Stimulated activated CD8-positive, alpha-beta memory T cell treated with anti-CD3 and anti-CD28 coated beads, Interleukin-7, amount 100 ng/mL, for 24 hours (primary cell): ENCODE results near the gene RNF208.

Source experiments
- DNase-seq: peaks from one replicate; pipeline ENCODE4 v3.0.0-alpha.2; 2020; ENCODE audit warnings: low read depth

Gene RNF208

DNA sequence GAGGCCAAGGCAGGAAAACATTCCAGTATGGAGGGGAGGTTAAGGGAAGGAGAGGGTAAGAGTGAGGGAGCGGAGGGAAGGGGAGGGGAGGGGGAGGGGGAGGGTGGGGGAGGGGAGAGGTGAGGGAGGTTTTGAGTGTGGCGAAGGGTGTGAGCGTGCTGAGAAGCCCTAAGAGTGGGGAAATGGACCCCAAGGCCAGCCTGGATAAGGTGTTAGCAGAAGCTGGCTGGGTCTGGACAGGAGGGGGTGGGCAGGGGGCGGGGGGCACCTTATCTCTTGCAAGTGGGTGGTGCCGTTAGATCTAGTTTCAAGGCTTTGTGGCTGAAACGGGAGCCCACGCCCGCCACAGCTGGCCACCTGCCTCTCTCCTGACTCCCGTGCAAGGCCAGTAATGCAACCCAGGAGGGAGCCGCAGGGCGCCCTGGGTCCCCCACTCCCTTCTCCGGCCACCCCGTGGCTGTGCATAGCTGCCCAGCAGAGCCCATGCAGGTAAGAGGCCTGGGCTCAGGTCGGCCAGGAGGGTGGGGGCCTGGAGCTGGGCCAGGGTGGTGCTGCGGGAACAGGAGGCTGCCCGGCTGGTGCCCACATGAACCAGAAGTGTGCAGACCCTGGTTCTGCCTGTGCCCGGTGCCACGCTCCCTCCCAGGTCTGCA lies 5.9 kb upstream of the RNF208 start:
- DNase-seq: no peak

DNA sequence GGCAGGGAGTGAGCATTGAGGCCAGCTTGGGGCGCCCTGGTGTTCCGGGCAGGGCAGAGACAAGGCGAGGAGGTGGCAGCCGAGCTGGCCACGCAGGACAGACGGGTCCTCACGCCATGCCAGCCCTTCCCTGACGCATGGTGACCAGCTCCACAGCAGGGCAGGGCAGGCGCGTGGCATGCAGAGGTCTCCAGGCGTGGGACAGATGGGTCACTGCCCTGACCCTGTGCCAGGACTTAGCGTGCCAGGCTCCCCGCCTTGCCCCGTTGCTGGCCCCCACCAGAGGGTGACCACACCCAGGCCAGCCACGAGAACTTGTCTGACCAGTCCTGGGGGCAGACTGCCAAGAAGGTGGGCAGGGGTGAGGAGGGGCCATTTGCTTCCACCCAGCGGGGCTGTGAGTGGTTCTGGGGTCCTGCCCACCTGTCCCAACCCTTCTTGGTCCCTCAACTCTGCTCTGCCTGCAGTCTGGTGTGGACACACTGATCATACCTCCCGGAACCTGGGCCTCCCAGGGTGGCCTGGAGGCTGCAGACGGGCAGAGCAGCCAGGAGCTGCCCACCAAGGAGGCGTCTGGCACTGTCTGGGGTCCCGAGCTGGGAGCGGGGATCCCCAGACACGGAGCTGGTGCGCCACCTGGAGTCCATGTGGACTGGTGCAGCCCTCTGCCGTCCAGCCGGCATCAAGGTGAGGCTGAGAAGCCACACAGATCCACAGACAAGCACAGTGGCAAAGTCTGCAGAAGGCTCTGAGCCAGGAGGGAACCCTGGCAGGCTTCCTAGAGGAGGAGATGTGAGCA lies 5.2 kb upstream of the RNF208 start, which contains the start of gene RNF224:
Gene RNF224, plus strand, starts transcription at position 449 of the 799 bp plus-strand sequence. CDS start 834 bp downstream, outside the sequence.
- DNase-seq: peak; percentile 67

DNA sequence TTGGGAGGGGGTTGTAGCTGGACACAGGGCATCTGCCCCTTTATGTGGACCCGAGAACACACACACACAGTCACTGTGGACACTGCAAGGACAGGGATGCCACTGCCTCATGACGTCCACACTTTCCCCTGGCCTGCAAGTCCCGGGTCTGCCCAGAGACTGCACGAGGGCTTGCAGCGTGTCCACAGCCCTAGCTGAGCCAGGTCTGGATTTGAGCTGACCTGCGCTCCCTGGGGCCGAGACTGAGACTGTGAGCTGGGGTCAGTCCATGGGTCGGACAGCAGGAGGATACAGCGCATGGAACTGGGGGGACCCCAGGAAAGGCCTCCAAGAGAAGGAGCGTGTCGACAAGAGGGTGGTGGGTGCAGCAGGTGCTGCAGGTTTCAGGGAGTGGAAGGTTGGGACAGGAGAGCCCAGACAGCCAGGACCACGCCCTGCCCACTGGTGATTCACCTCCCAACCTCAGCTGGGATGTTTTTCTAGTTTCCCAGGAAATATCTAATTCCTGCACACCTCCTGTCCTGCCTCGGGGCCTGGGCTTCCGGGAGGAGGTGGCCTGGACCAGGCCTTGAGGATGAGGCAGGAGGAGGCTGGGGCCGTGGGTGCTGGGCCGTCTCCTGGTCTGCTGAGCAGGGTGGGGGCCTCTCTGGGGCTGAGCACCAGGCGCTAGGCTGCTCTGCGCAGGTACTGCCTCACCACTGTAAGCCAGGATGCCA lies 4.5 kb upstream of the RNF208 start:
- DNase-seq: no peak

DNA sequence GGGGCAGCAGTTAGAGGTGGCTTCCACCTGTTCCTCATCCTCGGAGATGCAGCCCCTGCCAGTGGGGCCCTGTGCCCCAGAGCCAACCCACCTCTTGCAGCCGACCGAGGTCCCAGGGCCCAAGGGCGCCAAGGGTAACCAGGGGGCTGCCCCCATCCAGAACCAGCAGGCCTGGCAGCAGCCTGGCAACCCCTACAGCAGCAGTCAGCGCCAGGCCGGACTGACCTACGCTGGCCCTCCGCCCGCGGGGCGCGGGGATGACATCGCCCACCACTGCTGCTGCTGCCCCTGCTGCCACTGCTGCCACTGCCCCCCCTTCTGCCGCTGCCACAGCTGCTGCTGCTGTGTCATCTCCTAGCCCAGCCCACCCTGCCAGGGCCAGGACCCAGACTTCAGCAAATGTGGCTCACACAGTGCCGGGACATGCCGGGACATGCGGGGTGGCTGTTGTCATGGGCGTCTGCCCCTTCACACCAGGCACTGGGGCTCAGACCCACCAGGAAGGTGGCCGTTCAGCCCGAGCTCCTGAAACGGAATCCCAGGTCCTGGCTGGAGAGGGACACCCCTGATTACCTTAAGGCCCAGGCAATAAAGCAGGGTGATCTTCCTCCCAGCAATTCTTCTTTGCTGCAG lies 3.8 kb upstream of the RNF208 start:
- DNase-seq: no peak

DNA sequence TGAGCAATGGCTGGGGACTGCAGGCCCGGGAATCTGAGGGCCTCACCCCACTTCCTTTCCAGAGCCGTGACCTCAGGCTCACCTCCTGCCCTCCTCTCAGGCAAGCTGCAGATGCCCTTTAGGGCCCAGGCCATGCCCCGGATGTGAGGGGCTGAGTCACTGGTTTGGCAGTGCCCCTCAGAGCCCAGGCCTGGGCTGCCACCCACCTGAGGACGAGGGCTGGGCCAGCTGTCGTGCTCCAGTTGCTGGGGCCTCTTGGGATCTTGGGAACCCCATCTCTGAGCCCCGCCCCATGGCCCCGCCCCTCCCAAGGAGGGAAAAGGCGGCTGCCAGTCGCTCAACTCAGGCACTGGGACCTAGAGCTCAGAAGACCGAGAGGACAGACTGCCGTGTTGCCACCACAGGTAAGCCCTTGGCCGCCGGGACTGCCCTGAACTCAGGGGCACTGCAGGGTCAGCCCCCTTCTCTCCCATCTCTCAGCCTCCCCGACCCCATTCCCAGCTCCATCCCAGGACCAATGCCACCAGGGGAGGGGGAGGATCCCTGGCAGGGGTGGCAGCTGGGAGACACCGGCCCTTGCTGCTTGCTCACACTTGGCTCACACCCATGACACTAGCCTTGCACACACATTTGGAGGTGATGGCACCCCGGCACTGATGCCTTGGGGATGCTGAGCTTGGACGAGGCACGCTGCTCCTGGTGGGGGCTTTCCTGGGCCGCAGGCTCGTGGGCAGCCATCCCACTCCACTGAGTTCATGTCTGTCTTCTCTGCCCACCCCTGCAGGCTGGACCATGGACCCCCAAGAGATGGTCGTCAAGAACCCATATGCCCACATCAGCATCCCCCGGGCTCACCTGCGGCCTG lies 3.0 kb upstream of the RNF208 start, which contains the start of gene CYSRT1:
Gene CYSRT1, plus strand, starts transcription at position 345 of the 865 bp plus-strand sequence. Its CDS starts 448 bp downstream, at position 793.
- DNase-seq: no peak

DNA sequence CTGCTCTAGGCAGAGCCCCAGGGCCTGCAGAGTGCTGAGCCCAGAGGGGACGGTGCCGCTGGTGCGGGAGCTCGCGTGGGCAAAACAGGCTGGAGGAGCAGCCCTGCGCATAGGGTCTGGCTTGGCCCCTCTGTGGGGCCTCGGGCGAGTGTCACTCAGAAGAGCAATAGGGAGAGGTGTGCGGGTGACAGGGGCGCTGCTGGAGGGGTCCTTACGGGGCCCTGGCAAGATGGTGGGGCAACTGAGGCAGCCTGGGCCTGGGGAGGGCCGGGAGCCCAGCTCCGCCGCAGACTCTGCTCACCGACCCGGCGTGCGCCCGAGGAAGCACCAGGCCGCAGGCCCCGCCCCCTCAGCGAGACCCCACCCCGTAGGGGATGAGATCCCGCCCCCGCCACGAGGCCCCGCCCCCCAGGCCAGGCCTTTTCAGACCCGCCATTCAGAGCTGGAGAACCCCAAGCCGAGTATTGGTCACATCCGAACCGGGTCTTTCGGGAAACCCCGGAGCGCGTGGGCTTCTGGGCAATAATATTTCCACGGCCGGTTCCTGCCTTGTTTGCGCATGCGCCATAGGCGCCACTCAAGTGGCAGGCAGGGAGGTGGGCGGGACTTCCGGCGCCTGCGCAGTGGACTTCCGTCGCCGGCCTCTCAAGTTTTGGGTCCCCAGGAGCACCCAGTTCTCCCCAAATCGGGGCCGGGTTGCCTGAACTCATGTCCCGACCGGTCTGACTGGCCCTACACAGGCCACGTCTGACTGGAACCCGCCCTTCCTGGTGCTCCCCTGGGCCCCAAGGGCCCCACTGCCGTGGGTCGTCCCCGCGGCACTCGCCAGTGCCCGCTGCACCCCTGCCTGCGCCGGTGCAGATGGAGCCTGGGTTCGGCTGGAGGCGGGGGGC lies 1.3 kb upstream of the RNF208 start:
- peak; percentile 97 for DNase-seq

DNA sequence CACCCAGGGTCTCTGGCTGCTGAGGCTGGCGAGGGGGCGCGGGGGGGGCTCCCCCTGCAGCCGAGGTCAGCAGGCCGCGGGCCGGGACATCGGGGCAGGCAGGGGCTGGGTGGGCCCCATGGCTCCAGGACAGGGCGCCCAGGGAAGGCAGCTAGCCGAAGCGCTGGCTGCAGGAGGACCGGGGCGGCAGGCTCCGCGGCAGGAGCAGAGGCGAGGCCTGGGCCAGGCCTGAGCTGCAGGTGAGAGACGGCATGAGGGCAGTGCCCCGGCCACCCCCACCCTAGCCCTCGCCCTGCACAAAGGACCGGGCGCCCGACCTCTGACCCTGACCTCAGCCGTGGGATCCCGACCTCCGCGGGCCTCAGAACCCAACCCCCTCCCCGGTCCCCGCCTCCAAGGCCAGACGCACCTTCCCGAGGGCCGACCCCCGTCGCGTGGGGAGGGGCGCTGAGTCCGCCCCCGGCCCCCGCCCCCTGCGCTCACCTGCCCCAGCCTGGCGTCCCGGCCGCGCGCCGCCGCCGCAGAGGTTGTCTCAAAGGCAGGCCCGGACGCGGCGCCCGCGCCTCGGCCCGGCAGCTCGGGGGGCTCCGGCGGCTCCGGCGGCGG lies 431 bp downstream of the RNF208 start:
- no peak for DNase-seq

DNA sequence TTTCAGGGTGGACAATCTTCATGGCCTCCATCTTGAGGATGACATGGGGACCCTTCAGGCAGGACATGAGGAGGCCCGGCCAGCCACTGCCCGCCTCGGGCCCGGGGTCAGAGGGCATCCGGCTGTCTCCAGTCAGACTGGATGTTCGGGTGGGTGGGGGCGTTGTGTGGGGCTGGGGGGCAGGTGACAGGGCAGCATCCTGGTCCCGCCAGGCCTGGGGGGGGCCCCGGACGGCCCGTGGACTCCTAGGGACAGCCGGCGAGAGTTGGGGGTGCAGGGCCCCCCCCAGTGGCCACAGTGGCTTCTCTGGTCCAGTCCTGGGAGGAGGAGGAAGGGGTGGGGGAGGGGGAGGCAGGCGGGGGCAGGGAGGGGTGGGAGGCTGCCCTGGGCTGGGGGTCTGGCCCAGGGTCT lies 940 bp downstream of the RNF208 start:
- DNase-seq: no peak

DNA sequence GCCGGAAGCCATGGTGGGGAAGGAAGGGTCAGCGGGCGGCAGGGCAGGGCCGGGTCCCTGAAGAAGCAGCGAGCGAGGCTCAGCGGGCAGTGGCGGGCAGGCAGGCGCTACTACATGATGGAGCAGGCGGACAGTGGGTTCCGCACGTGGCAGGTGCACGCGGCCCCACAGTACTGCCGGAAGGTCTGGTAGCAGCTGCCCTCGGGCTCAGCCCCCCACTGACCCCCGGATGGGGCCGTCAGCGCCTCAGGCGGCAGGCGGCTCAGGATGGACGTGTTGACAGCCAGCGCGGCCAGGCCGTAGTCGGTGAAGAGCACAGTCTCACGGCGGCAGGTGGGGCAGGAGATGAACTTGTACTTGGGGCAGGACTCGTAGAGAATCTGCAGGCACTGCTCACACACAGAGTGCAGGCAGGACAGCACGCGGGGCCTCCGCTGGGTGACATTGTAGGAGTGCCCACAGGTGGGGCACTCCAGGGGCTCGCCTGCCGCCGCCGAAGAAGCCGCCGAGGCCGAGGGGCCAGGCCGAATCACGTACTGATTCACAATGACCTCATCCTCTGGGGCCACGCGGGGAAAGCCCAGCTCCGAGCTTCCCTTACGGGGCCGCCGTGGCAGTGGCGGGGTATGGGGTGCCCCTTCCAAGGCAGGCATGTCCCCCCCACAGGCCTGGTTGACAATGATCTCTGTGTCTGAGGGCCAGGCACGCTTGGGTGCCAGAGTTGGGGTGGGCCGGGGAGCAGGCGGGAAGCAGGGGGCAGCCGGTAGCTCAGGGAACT lies 1.5 kb downstream of the RNF208 start:
- no peak for DNase-seq

DNA sequence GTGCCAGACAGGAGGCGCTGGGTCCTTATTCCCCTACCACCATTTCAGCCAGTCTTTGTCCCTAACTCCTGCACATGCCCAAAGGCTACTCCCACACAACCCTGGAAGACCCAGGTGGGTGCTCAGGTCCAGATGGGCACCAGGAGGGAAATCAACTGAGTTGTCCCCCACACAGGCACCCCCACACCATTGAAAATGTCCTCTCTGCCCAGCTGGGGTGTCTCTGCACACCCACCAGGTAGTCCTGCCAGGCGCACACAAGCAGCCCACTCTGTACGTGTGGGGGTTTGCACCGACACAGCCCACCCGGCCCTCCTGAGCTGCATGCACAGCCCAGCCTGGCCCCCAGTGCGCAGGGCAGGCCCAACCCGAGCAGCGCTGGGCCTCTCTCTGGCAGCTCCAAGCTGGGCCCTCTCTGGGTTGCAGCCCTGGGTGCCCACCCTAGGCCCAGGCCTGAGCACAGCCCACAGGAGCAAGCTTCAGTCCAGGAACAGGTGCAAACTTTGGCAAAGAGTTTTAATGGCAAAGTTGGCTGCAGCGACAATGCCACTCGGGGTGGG lies 2.2 kb downstream of the RNF208 start:
- no peak for DNase-seq

DNA sequence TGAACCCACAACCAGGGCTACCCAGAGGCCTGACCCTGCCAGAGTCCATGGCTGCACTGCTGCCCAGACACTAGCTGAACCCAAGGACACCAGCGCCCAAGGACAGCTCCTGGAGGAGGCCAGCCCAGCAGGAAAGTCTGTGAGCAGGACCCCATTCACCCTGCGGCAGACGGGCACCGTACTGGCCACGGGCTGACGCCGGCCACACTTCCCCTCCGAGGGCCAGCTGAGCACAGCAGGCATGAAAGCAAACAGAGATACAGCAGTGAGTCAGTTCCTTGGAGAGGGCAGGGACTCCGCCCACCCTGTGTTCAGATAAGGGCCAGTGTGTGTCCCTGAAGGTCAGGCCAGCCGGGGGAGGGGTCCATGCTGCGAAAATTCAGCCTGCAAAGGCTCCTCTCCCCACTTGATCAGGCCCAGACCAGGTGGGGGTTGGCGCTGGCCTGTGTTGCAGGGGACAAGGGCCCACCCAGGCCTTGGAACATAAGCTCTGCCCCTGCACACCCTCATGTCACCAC lies 3.2 kb downstream of the RNF208 start:
- no peak for DNase-seq

DNA sequence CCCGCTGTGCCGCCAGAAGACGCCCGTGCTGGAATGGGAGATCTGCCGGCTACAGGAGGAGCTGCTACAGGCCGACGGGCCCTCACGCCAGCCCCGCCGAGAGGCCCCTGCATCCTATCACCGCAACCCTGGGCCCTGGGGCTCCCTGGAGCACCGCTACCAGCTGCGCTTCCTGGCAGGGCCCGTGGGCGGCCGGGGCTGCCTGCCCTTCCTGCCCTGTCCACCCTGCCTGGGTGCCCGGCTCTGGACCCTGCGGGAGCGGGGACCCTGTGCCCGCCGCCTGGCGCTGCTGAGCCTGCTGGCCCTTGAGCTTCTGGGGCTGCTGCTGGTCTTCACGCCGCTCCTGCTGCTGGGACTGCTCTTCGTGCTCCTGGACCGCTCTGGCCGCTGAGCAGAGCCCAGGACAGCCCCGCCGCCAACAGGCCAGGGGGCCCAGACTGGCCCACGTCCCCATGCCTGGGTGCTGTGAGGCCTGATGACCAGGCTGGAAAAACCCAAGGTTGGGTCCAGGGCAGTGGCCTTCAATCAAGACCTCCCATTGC lies 3.8 kb downstream of the RNF208 start:
- DNase-seq: no peak

DNA sequence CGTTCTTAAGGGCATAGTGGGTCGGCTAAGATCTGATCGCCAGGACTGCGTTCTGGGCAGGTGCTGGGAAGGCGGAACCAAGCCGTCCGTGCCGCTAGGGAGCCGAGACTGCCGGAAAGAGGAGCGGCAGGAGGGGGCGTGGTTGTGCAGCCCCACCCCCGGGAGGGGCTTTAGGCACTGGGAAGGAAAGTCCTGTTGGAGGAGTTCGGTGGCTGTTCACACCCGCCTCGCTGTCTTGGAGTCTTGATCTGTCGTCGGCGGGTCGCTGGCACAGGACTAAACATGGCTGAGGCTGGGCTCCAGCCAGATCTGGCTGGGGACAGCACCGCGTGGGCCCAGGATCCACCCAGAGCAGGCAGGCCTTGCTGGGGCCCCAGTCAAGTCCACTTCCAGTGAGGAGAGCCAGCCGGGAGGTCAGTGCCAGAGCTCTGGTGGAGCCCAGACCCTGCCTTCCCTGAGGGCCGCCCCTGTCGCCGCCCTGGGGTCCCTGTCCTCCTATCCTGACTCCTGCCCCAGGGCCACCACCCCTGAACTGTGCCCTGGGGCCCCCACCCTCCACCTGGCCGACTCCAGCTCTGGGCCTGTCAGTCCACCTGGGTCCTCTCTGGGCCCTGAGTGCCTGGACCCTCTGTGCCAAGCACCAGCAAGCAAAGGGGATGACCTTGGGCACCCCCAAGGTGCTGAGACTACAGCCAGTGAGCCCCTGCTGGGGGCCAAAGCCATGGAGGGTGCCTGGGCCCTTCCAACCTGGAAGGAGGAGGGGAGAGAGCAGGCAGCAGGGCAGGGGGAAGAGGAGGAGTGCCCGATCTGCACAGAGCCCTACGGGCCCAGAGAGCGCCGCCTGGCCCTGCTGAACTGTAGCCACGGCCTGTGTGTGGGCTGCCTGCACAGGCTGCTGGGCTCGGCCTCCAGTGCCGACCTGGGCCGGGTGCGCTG lies 4.5 kb downstream of the RNF208 start:
- no peak for DNase-seq

DNA sequence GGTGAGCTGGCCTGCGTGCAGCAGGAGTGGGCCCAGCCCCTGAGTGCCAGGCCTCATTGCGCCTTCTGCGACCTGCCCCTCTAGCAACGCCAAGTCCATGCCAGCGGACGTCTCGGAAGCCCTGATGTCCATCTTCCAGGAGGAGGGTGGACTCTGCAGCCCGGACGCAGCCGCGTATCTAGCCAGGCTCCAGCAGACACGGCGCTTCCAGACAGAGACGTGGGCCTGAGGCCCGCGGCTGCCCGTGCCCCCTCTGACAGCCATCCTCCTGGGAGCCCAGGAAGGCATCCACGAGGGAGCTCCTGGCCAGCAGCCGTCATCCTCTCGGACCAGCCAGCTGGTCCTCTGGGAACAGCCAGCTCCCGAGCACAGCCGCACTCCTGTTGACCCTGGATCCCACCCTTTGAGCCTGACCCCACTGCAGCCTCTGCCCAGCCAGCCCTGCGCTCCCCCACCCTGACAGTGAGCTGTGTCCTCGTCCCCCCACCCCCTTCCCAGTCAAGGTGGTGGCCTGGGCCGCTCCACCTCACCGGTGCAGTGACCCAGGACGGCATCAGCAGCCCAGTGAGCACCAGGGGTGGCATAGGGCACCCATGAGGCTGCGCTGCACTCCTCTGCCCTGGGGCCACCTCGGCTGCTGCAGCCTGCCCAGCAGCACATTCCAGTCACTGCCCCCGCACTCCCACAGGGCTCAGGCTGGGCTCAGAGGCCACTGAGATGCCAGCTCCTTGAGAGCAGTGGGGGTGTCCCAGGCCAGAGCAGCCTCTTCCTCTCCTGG lies 5.7 kb downstream of the RNF208 start:
- no peak for DNase-seq

DNA sequence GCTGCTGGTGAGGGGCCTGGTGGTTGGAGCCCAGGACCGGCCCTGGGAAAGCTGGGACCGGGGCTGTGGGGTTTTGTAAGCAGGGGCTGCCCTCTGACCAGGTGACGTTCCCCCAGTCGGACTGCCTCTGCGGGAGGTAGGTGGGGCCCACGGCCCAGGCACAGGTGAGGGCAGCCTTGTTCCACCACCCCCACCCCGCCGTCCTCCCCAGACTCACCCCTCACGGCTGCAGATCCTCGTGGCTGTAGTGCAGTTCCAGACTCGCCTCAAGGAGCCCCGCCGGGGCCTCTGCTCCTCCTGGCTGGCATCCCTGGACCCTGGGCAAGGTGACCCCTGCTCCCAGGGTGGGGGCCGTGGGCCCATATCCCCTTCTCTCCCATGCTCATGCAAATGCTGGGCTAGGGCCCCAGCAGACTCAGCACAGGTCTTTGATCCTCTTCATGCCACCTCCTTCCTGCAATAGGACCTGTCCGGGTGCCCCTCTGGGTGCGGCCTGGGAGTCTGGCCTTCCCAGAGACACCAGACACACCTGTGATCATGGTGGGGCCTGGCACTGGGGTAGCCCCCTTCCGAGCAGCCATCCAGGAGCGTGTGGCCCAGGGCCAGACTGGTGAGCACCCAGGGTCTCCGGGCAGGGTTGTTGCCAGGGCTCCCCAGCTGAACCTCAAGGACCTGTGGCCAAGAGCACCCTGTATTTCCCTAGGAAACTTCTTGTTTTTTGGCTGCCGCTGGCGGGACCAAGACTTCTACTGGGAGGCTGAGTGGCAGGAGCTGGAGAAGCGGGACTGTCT lies 6.6 kb downstream of the RNF208 start:
- no peak for DNase-seq
